HL-60 (cell line): ENCODE data around the gene HYAL2.

ENCODE experiments used
- DNase-seq, 2 experiments: peaks; one replicate each; pipeline ENCODE4 v3.0.0-alpha.2; 2010 to 2020; ENCODE audit warnings: low read depth in 1 of 2, low spot score in 1 of 2
- H3K27ac ChIP-seq: fragments of 250-450 bp; sonication (Bioruptor Pico); replicated peaks from 2 replicates; pipeline ENCODE4 v1.5.1; 2020; ENCODE audit warnings: mild to moderate bottlenecking, moderate library complexity
- H3K27me3 ChIP-seq: fragments of 250-450 bp; sonication (Bioruptor Pico); 2 replicates; pipeline ENCODE4 v1.5.1; 2021; ENCODE audit warnings: mild to moderate bottlenecking, moderate library complexity; ENCODE audit not compliant: insufficient read depth, poor library complexity, severe bottlenecking
- H3K4me3 ChIP-seq: replicated peaks from 2 replicates; pipeline ENCODE4 v1.5.1; 2011; ENCODE audit warnings: mild to moderate bottlenecking, control low read depth, low read length; ENCODE audit not compliant: insufficient read depth
- GABPA ChIP-seq: IDR thresholded peaks from 2 replicates; pipeline ENCODE4 v1.6.1; 2012; ENCODE audit warnings: low read depth
- POLR2AphosphoS5 ChIP-seq: IDR thresholded peaks from 2 replicates; pipeline ENCODE4 v1.6.1; 2012; ENCODE audit warnings: low read depth
- SPI1 ChIP-seq: IDR thresholded peaks from 2 replicates; pipeline ENCODE4 v1.6.1; 2012; ENCODE audit warnings: low read depth, mild to moderate bottlenecking, borderline replicate concordance
- TF ChIP-seq, protein P1 (sequence below): IDR thresholded peaks from one replicate; pipeline ENCODE4 v1.5.1; 2011; ENCODE audit warnings: low read length, control low read depth, inconsistent platforms; ENCODE audit not compliant: insufficient read depth
- TF ChIP-seq, protein P2 (sequence below): IDR thresholded peaks from 2 replicates; pipeline ENCODE4 v1.6.1; 2012; ENCODE audit warnings: low read depth; ENCODE audit not compliant: insufficient replicate concordance

HYAL2 gene

GRCh38 chr3:50327943-50328691, 5.6 kb upstream of the HYAL2 start, which contains the start of gene TUSC2:
Gene TUSC2 (minus strand): TSS chr3:50328223. CDS start chr3:50328099, 124 bp downstream.
- Histone ChIP-seq H3K27me3 (no peaks in the 10 kb centered on the region), H3K27ac (peak within 1 kb of the TSS; percentile 75), H3K4me3 (peak within 1 kb of the TSS; percentile 94)
- TF ChIP-seq SPI1 (peak; percentile 89), GABPA (peak; percentile 88), POLR2AphosphoS5 (peak; percentile 55; the same call in 1 of the 2 replicates)
- TF ChIP-seq, protein P1, sequence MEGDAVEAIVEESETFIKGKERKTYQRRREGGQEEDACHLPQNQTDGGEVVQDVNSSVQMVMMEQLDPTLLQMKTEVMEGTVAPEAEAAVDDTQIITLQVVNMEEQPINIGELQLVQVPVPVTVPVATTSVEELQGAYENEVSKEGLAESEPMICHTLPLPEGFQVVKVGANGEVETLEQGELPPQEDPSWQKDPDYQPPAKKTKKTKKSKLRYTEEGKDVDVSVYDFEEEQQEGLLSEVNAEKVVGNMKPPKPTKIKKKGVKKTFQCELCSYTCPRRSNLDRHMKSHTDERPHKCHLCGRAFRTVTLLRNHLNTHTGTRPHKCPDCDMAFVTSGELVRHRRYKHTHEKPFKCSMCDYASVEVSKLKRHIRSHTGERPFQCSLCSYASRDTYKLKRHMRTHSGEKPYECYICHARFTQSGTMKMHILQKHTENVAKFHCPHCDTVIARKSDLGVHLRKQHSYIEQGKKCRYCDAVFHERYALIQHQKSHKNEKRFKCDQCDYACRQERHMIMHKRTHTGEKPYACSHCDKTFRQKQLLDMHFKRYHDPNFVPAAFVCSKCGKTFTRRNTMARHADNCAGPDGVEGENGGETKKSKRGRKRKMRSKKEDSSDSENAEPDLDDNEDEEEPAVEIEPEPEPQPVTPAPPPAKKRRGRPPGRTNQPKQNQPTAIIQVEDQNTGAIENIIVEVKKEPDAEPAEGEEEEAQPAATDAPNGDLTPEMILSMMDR, result no peak
- TF ChIP-seq, protein P2, sequence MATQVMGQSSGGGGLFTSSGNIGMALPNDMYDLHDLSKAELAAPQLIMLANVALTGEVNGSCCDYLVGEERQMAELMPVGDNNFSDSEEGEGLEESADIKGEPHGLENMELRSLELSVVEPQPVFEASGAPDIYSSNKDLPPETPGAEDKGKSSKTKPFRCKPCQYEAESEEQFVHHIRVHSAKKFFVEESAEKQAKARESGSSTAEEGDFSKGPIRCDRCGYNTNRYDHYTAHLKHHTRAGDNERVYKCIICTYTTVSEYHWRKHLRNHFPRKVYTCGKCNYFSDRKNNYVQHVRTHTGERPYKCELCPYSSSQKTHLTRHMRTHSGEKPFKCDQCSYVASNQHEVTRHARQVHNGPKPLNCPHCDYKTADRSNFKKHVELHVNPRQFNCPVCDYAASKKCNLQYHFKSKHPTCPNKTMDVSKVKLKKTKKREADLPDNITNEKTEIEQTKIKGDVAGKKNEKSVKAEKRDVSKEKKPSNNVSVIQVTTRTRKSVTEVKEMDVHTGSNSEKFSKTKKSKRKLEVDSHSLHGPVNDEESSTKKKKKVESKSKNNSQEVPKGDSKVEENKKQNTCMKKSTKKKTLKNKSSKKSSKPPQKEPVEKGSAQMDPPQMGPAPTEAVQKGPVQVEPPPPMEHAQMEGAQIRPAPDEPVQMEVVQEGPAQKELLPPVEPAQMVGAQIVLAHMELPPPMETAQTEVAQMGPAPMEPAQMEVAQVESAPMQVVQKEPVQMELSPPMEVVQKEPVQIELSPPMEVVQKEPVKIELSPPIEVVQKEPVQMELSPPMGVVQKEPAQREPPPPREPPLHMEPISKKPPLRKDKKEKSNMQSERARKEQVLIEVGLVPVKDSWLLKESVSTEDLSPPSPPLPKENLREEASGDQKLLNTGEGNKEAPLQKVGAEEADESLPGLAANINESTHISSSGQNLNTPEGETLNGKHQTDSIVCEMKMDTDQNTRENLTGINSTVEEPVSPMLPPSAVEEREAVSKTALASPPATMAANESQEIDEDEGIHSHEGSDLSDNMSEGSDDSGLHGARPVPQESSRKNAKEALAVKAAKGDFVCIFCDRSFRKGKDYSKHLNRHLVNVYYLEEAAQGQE, result peak; percentile 47
- peak; percentile 97 to 98 for DNase-seq

DNA sequence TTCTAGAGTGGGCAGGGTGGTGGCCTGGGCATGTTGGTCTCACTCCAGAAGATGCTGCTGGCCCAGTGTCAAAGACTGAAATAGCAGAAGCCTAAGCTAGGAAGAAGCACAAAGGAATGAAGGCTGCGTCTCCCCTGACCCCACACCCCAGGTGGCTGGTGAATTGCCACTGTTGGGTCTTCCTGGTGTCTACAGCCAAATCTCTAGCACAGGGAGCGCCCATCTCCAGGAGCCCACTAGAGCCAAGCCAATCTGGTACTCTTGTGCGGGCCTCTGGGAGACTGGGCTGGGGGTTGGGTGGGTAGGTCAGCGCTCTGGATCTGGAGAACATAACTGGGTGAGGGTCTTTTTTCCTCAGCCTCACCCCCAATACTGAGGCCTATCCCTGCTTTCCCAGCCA, 4.6 kb upstream of the HYAL2 start:
- DNase-seq, result no peak
- Histone ChIP-seq H3K27ac (peak overlapping the region; percentile 75), H3K4me3 (peak overlapping the region; percentile 94), H3K27me3 (no peaks in the 10 kb centered on the region)
- TF ChIP-seq POLR2AphosphoS5 (no peak), GABPA (no peak), SPI1 (no peak)
- TF ChIP-seq, protein P1, result no peak
- TF ChIP-seq, protein P2, result no peak

DNA sequence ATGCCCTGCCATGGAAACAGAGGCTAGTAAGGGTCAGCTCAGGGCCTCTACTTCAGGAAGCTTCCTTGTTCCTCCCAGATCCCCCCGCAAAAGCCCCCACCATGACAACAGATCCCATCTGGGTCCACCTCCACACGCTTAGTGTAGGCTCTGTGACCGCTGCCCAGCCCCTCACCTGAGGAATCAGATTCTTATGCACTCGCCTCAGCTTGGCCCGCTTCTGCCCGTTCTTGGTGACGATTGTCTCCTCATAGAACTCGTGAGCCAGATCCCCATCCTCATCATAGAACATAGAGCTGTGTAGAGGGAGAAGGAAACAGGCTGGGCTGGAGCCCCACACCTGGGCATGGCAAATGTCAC, 3.6 kb upstream of the HYAL2 start:
- H3K4me3 ChIP-seq, result no peak overlapping the region
- no peaks in the 10 kb centered on the region for H3K27me3 ChIP-seq
- TF ChIP-seq, protein P1, result no peak
- TF ChIP-seq POLR2AphosphoS5 (no peak), GABPA (no peak), SPI1 (no peak)
- TF ChIP-seq, protein P2, result no peak
- peak overlapping the region; percentile 50 for H3K27ac ChIP-seq
- no peak for DNase-seq
